HG03342 (cell line): ENCODE results near the gene NACC2.

Experiments
- ATAC-seq: cut with Tn5 transposase; IDR thresholded peaks from one replicate; pipeline ENCODE4 v1.9.1; 2021; ENCODE audit warnings: mild to moderate bottlenecking, moderate library complexity; ENCODE audit not compliant: unreplicated experiment

The NACC2 gene

GRCh38 chr9:136014147-136014923 lies 80.8 kb downstream of the NACC2 start:
- ATAC-seq = no peak

GRCh38 chr9:136013524-136014034 lies 81.5 kb downstream of the NACC2 start:
- ATAC-seq = no peak

GRCh38 chr9:136013116-136013515 lies 82.0 kb downstream of the NACC2 start:
- ATAC-seq = no peak

GRCh38 chr9:136012651-136013050 lies 82.4 kb downstream of the NACC2 start:
- no peak for ATAC-seq

- ATAC-seq = no peak
Measured at GRCh38 chr9:136011703-136012496, 83.2 kb downstream of the NACC2 start.

- no peak for ATAC-seq
Measured at GRCh38 chr9:136011376-136011702, 83.8 kb downstream of the NACC2 start.

- no peak for ATAC-seq
Measured at GRCh38 chr9:136010615-136011361, 84.3 kb downstream of the NACC2 start.

- no peak for ATAC-seq
Measured at GRCh38 chr9:136010176-136010575, 84.9 kb downstream of the NACC2 start.

- no peak for ATAC-seq
Measured at GRCh38 chr9:136009516-136009915, 85.6 kb downstream of the NACC2 start.

GRCh38 chr9:136008693-136008997 lies 86.4 kb downstream of the NACC2 start:
- no peak for ATAC-seq

- ATAC-seq = no peak
Measured at GRCh38 chr9:136007934-136008692, 87.0 kb downstream of the NACC2 start.

GRCh38 chr9:136007276-136007933 lies 87.7 kb downstream of the NACC2 start:
- no peak for ATAC-seq

- no peak for ATAC-seq
Measured at GRCh38 chr9:136006169-136006568, 88.9 kb downstream of the NACC2 start.

- ATAC-seq = no peak
Measured at GRCh38 chr9:136004712-136005111, 90.4 kb downstream of the NACC2 start.

GRCh38 chr9:136004219-136004618 lies 90.9 kb downstream of the NACC2 start:
- ATAC-seq = no peak

GRCh38 chr9:136003411-136004218 lies 91.5 kb downstream of the NACC2 start:
- ATAC-seq = no peak

- no peak for ATAC-seq
Measured at GRCh38 chr9:136002881-136003280, 92.2 kb downstream of the NACC2 start.

- ATAC-seq = no peak
Measured at GRCh38 chr9:136002215-136002614, 92.9 kb downstream of the NACC2 start.

- ATAC-seq = no peak
Measured at GRCh38 chr9:136001231-136001630, 93.9 kb downstream of the NACC2 start.
